Measurements from ENCODE around the gene SLC11A1. TPM values are rescaled to one million over a fixed set of nuclear protein-coding genes. Genes with fewer than 3 reads are reported as not detected.
A peak's percentile ranks its signal among the peaks of the same experiment; 100 is the strongest.

Gene SLC11A1
- total RNA-seq, 2 experiments from 2014 or later, result 0.21 to 0.29 TPM

DNA sequence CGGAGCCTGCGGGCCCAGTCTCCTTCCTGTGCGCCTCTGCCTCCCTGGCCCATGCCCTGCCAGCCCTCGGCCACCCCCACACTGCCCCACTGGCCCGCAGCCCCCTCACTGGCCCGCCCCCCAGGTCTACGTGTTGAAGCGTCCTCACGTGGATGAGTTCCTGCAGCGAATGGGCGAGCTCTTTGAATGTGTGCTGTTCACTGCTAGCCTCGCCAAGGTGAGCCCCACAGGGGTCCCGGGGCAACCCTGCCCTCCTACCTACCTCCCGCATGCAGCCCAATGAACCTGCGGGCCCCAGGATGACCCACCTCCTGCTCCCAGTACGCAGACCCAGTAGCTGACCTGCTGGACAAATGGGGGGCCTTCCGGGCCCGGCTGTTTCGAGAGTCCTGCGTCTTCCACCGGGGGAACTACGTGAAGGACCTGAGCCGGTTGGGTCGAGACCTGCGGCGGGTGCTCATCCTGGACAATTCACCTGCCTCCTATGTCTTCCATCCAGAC is 20.9 kb downstream of the SLC11A1 start:
- no peak for DNase-seq
- Mint-ChIP-seq H3K4me1 (ENCODE audit: low read depth) (peaks cover 61% of the 10 kb centered on the region), H3K36me3 (ENCODE audit: low read depth) (peaks cover 42% of the 10 kb centered on the region), H3K27ac (no peak overlapping the region), H3K27me3 (ENCODE audit: low read depth) (no peaks in the 10 kb centered on the region), H3K9me3 (ENCODE audit: insufficient read depth) (no peaks in the 10 kb centered on the region), H3K4me3 (no peak overlapping the region)
- POLR2A ChIA-PET, result interaction anchor here (1.1 kb wide), 1 partner anchor 64 kb away, joined by 3 read pairs; no protein-coding TSS in a partner anchor
- ATAC-seq, result no peak
- CTCF ChIA-PET, result interaction anchor here (0.6 kb wide), 1 partner anchor 63 kb away, joined by 3 read pairs; no protein-coding TSS in a partner anchor

GRCh38 chr2:218403810-218404209 is 21.7 kb downstream of the SLC11A1 start:
- Mint-ChIP-seq H3K27ac (peak overlapping the region; percentile 58), H3K4me1 (ENCODE audit: low read depth) (peaks cover 65% of the 10 kb centered on the region), H3K9me3 (ENCODE audit: insufficient read depth) (no peaks in the 10 kb centered on the region), H3K4me3 (no peak overlapping the region), H3K27me3 (ENCODE audit: low read depth) (no peaks in the 10 kb centered on the region), H3K36me3 (ENCODE audit: low read depth) (peaks cover 42% of the 10 kb centered on the region)
- POLR2A ChIA-PET, result interaction anchor here (0.6 to 1.1 kb wide), 3 partner anchors 63 to 243 kb away, joined by 3 to 4 read pairs (median 4); no protein-coding TSS in a partner anchor
- ATAC-seq (no peak), DNase-seq (no peak)
- CTCF ChIA-PET, result no interaction called here

- ATAC-seq (no peak), DNase-seq (no peak)
- ChIA-PET POLR2A (interaction anchor here (0.6 to 1.7 kb wide), 5 partner anchors 7 to 243 kb away, joined by 3 to 5 read pairs (median 4); no protein-coding TSS in a partner anchor), CTCF (interaction anchor here (1.0 to 1.9 kb wide), 5 partner anchors 8 to 132 kb away, joined by 3 to 13 read pairs (median 4); no protein-coding TSS in a partner anchor)
- no peak overlapping the region for H3K4me3 Mint-ChIP-seq
- H3K27ac Mint-ChIP-seq, result peak overlapping the region; percentile 58
- H3K27me3 Mint-ChIP-seq (ENCODE audit: low read depth), result no peaks in the 10 kb centered on the region
- H3K4me1 Mint-ChIP-seq (ENCODE audit: low read depth), result peaks cover 65% of the 10 kb centered on the region
- peaks cover 42% of the 10 kb centered on the region for H3K36me3 Mint-ChIP-seq (ENCODE audit: low read depth)
- no peaks in the 10 kb centered on the region for H3K9me3 Mint-ChIP-seq (ENCODE audit: insufficient read depth)
These were observed 22.4 kb downstream of the SLC11A1 start for GRCh38 chr2:218404351-218405085.

GRCh38 chr2:218405086-218405745 is 23.1 kb downstream of the SLC11A1 start:
- DNase-seq (no peak), ATAC-seq (no peak)
- CTCF ChIA-PET, result interaction anchor here (1.0 to 1.9 kb wide), 5 partner anchors 9 to 133 kb away, joined by 3 to 13 read pairs (median 4); no protein-coding TSS in a partner anchor
- Mint-ChIP-seq H3K27me3 (ENCODE audit: low read depth) (no peaks in the 10 kb centered on the region), H3K9me3 (ENCODE audit: insufficient read depth) (no peaks in the 10 kb centered on the region), H3K4me3 (peak overlapping the region; percentile 65), H3K27ac (peak overlapping the region; percentile 88), H3K4me1 (ENCODE audit: low read depth) (peaks cover 65% of the 10 kb centered on the region), H3K36me3 (ENCODE audit: low read depth) (peaks cover 40% of the 10 kb centered on the region)
- POLR2A ChIA-PET, result interaction anchor here (1.0 to 1.7 kb wide), 3 partner anchors 8 to 119 kb away, joined by 3 to 5 read pairs (median 4); no protein-coding TSS in a partner anchor

DNA sequence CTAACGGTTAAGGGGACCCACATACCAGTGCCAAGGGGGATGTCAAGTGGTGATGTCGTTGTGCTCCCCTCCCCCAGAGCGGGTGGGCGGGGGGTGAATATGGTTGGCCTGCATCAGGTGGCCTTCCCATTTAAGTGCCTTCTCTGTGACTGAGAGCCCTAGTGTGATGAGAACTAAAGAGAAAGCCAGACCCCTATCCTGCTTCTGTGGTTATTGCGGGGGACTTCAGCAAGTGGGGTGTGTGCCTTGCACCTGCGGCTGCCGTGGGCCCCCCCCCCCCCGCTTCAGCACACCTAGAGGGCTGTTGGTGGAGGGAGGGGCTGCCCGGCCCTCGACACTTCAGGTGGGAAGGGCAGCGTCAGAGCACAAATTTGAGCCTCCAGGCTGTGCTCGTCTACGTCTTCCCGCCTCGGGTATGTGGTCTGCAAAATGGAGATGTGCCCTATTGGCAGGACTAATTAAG is 23.7 kb downstream of the SLC11A1 start:
- Mint-ChIP-seq H3K27me3 (ENCODE audit: low read depth) (no peaks in the 10 kb centered on the region), H3K4me1 (ENCODE audit: low read depth) (peaks cover 65% of the 10 kb centered on the region), H3K27ac (peak overlapping the region; percentile 88), H3K36me3 (ENCODE audit: low read depth) (peaks cover 40% of the 10 kb centered on the region), H3K4me3 (peak overlapping the region; percentile 65), H3K9me3 (ENCODE audit: insufficient read depth) (no peaks in the 10 kb centered on the region)
- DNase-seq, result no peak
- ATAC-seq, result no peak
- ChIA-PET CTCF (interaction anchor here (1.1 to 1.9 kb wide), 3 partner anchors 9 to 133 kb away, joined by 4 to 13 read pairs (median 6); no protein-coding TSS in a partner anchor), POLR2A (interaction anchor here (1.7 kb wide), 2 partner anchors 8 to 10 kb away, joined by 3 to 5 read pairs; no protein-coding TSS in a partner anchor)

- CTCF ChIA-PET, result interaction anchor here (1.0 to 1.9 kb wide), 4 partner anchors 10 to 164 kb away, joined by 3 to 13 read pairs (median 4); no protein-coding TSS in a partner anchor
- peak; percentile 88 for ATAC-seq
- peak overlapping the region; percentile 90 for H3K27ac Mint-ChIP-seq
These were observed 24.3 kb downstream of the SLC11A1 start for GRCh38 chr2:218406209-218406948.

DNA sequence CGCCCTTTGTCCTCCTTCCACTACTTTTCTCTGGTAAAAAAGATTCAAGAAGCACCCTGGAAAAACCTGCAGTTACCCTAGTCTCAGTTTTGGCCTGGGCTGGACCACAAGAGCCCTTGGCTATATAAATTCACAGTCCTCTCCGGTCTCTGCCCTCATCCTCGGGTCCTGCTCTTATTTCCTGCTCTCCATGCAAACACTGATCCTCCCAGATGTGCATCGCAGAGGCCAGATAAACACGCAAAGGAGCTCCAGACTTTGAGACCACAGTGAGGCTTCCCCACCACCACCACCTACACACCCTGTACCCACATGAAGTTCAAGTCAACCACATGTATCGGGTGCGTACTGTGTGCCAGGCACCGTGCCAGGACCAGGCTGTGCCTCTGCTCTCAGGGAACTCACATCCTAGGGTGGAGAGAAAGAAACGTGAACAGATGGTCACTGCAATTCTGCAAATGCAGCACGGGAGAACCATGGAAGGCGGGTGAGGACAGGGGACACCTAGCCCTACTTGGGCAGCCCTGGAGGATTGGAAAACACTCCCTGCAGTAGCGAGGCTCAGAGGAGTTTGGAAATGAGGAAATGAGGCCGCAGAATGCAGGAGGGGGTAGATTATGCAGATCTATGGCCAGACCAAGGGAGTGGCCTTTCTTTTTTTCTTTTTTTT is 25.0 kb downstream of the SLC11A1 start:
- Mint-ChIP-seq H3K4me1 (ENCODE audit: low read depth) (peaks cover 59% of the 10 kb centered on the region), H3K27me3 (ENCODE audit: low read depth) (no peaks in the 10 kb centered on the region), H3K4me3 (peak overlapping the region; percentile 72), H3K36me3 (ENCODE audit: low read depth) (peaks cover 32% of the 10 kb centered on the region), H3K9me3 (ENCODE audit: insufficient read depth) (no peaks in the 10 kb centered on the region), H3K27ac (peak overlapping the region; percentile 90)
- DNase-seq, result peak; percentile 66
- CTCF ChIA-PET, result interaction anchor here (0.7 to 1.4 kb wide), 5 partner anchors 12 to 164 kb away, joined by 3 to 4 read pairs (median 3); no protein-coding TSS in a partner anchor
- ATAC-seq, result peak; percentile 10
- POLR2A ChIA-PET, result interaction anchor here (0.5 to 3.8 kb wide), 6 partner anchors 10 to 847 kb away, joined by 3 to 15 read pairs (median 3); partner anchors contain the start of genes BCS1L and ZNF142

More at GRCh38 chr2:218406209-218406948, 24.3 kb downstream of the SLC11A1 start:
- H3K4me1 Mint-ChIP-seq (ENCODE audit: low read depth), result peaks cover 65% of the 10 kb centered on the region
- DNase-seq, result peak; percentile 97
- no peaks in the 10 kb centered on the region for H3K27me3 Mint-ChIP-seq (ENCODE audit: low read depth)
- peak overlapping the region; percentile 72 for H3K4me3 Mint-ChIP-seq
- POLR2A ChIA-PET, result interaction anchor here (0.5 to 3.8 kb wide), 5 partner anchors 9 to 848 kb away, joined by 3 to 15 read pairs (median 3); partner anchors contain the start of genes BCS1L and ZNF142
- no peaks in the 10 kb centered on the region for H3K9me3 Mint-ChIP-seq (ENCODE audit: insufficient read depth)
- peaks cover 39% of the 10 kb centered on the region for H3K36me3 Mint-ChIP-seq (ENCODE audit: low read depth)

DNA sequence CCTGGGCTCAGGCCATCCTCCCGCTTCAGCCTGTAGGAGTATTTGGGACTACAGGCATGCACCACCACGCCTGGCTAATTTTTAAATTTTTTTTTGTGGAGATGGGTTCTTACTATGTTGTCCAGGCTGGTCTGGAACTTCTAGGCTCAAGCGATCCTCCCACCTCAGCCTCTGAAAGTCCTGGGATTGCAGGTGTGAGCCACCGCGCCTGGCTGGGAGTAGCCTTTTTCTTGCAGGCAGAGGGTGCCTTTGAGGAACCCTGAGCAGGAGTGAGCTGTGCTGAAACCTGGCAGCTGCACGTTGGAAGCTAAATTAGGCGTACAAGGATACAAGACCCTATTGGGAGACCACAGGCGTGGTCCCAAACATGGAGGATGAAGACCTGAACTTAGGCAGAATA is 25.6 kb downstream of the SLC11A1 start:
- H3K27me3 Mint-ChIP-seq (ENCODE audit: low read depth), result no peaks in the 10 kb centered on the region
- peaks cover 26% of the 10 kb centered on the region for H3K36me3 Mint-ChIP-seq (ENCODE audit: low read depth)
- no peak for DNase-seq
- no peaks in the 10 kb centered on the region for H3K9me3 Mint-ChIP-seq (ENCODE audit: insufficient read depth)
- ChIA-PET CTCF (interaction anchor here (0.8 to 1.7 kb wide), 4 partner anchors 11 to 113 kb away, joined by 3 to 6 read pairs (median 4); no protein-coding TSS in a partner anchor), POLR2A (interaction anchor here (0.9 to 3.8 kb wide), 4 partner anchors 11 to 179 kb away, joined by 3 to 15 read pairs (median 3); no protein-coding TSS in a partner anchor)
- no peak for ATAC-seq
- H3K4me3 Mint-ChIP-seq, result no peak overlapping the region
- H3K27ac Mint-ChIP-seq, result peak overlapping the region; percentile 33
- peaks cover 58% of the 10 kb centered on the region for H3K4me1 Mint-ChIP-seq (ENCODE audit: low read depth)

DNA sequence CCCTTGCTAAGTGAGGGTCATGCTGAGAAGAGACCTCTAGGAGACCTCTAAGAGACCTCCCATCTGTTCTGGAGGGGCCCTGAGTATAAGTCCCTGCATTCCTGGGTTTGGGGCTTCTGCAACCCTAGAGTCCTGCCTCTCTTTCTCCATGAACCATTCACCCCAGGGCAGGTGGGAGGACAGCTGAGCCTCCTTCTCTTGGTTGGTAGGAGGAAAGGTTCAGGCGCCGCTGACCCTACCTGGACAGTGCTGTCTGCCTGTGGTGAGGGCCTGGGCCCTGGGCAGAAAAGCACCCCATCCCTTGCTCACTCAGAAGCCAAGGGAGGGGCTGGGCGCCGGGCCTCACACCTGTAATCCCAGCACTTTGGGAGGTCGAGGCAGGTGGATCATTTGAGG is 36.2 kb downstream of the SLC11A1 start:
- POLR2A ChIA-PET, result no interaction called here
- CTCF ChIA-PET, result no interaction called here
- Mint-ChIP-seq H3K4me1 (ENCODE audit: low read depth) (no peaks in the 10 kb centered on the region), H3K4me3 (no peak overlapping the region), H3K36me3 (ENCODE audit: low read depth) (no peaks in the 10 kb centered on the region), H3K9me3 (ENCODE audit: insufficient read depth) (no peaks in the 10 kb centered on the region), H3K27me3 (ENCODE audit: low read depth) (peaks cover 3% of the 10 kb centered on the region), H3K27ac (no peak overlapping the region)
- DNase-seq (no peak), ATAC-seq (no peak)

GRCh38 chr2:218418717-218419458 is 36.8 kb downstream of the SLC11A1 start, which contains the start of gene VIL1:
Gene VIL1 (plus strand): TSS chr2:218419123. CDS start chr2:218423779, 4,656 bp downstream.
- CTCF ChIA-PET, result no interaction called here
- Mint-ChIP-seq H3K36me3 (ENCODE audit: low read depth) (no peaks in the 10 kb centered on the region), H3K27me3 (ENCODE audit: low read depth) (peaks cover 3% of the 10 kb centered on the region), H3K4me3 (no peak within 1 kb of the TSS), H3K27ac (no peak within 1 kb of the TSS), H3K4me1 (ENCODE audit: low read depth) (no peaks in the 10 kb centered on the region), H3K9me3 (ENCODE audit: insufficient read depth) (no peaks in the 10 kb centered on the region)
- ATAC-seq (no peak), DNase-seq (no peak)
- POLR2A ChIA-PET, result no interaction called here
